Activated CD4-positive, alpha-beta T cell treated with anti-CD3 and anti-CD28 coated beads for 36 hours (primary cell): ENCODE data around the gene AGPAT3. TPM values are rescaled to one million over a fixed set of nuclear protein-coding genes. Genes with fewer than 3 reads are reported as not detected.
A peak's percentile ranks its signal among the peaks of the same experiment; 100 is the strongest.

Source experiments
- ATAC-seq: fragments of 200-7000 bp; cut with Tn5 transposase; one replicate; pipeline ENCODE4 v1.10.0; 2021; ENCODE audit warnings: mild to moderate bottlenecking, moderate library complexity
- CTCF ChIA-PET: fragments of 350-600 bp; sonication (Branson Sonifier 250); formaldehyde crosslinking; loops from one replicate; lab custom pipeline; 2021; ENCODE audit warnings: antibody characterized with exemption; lab: Charles Lee
- POLR2A ChIA-PET: fragments of 350-600 bp; sonication (Branson Sonifier 250); formaldehyde crosslinking; loops from one replicate; lab custom pipeline; 2021; ENCODE audit warnings: antibody characterized with exemption, inconsistent platforms; lab: Charles Lee
- DNase-seq: peaks from one replicate; pipeline ENCODE4 v3.0.0-alpha.2; 2020
- H3K27ac Mint-ChIP-seq: one replicate; pipeline ENCODE4 v1.8.0; 2021; ENCODE audit warnings: mixed read lengths
- H3K27me3 Mint-ChIP-seq: one replicate; pipeline ENCODE4 v1.8.0; 2021; ENCODE audit warnings: mixed read lengths
- H3K36me3 Mint-ChIP-seq: one replicate; pipeline ENCODE4 v1.8.0; 2021; ENCODE audit warnings: low read depth, mixed read lengths
- H3K4me1 Mint-ChIP-seq: one replicate; pipeline ENCODE4 v1.8.0; 2021; ENCODE audit warnings: mixed read lengths
- H3K4me3 Mint-ChIP-seq: one replicate; pipeline ENCODE4 v1.8.0; 2021; ENCODE audit warnings: mild to moderate bottlenecking, moderate library complexity, mixed read lengths
- H3K9me3 Mint-ChIP-seq: one replicate; pipeline ENCODE4 v1.8.0; 2021; ENCODE audit warnings: low read depth, mixed read lengths
- intact Hi-C, 2 experiments: fragments of 100-400 bp; cut with DNase I in 1 of 2; cut with micrococcal nuclease in 1 of 2; formaldehyde crosslinking; loops; one replicate each; pipeline versions ENCODE4 v1.14.2 to v1.15.1; 2022 to 2024; cut with DNase I, micrococcal nuclease
- total RNA-seq, 2 experiments: library from RNA; stranded (reverse); gene quantifications; one replicate each; pipeline ENCODE4 v1.2.3, GENCODE V29; 2021

The AGPAT3 gene
- total RNA-seq, 2 experiments from 2014 or later = 73.5 to 90.7 TPM

DNA sequence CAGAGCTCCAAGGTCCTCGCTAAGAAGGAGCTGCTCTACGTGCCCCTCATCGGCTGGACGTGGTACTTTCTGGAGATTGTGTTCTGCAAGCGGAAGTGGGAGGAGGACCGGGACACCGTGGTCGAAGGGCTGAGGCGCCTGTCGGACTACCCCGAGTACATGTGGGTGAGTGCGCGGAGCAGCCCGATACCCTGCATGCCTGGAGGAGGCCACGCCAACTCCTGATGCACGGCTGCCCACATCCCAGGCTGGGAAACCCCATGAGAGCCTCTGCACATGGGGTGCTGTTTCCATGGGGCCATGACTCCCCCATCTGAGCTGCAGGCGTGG lies 104.1 kb downstream of the AGPAT3 start:
- Mint-ChIP-seq H3K9me3 (no peaks in the 10 kb centered on the region), H3K36me3 (peaks cover 26% of the 10 kb centered on the region), H3K4me1 (no peaks in the 10 kb centered on the region), H3K4me3 (no peak overlapping the region), H3K27ac (no peak overlapping the region), H3K27me3 (no peaks in the 10 kb centered on the region)
- ChIA-PET POLR2A (no interaction called here), CTCF (interaction anchor here (0.9 kb wide), 1 partner anchor 12 kb away, joined by 4 read pairs; no protein-coding TSS in a partner anchor)
- ATAC-seq (no peak), DNase-seq (no peak)
- intact Hi-C loops = no loop called here

DNA sequence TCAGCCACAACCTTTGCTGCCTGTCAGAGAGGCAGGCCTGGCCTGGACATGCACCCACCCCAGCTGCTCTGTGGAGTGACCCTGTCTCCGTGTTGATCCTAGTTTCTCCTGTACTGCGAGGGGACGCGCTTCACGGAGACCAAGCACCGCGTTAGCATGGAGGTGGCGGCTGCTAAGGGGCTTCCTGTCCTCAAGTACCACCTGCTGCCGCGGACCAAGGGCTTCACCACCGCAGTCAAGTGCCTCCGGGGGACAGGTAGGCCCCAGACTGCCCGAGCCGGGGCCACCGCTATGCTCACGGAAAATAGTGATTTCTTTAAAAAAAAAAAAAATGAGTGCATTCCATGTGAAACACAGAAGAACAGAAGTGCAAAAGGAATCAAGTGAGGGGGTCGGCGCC lies 105.5 kb downstream of the AGPAT3 start:
- Mint-ChIP-seq H3K9me3 (no peaks in the 10 kb centered on the region), H3K4me3 (no peak overlapping the region)
- intact Hi-C loops = no loop called here

GRCh38 chr21:43971201-43971991 lies 106.4 kb downstream of the AGPAT3 start:
- Mint-ChIP-seq H3K9me3 (no peaks in the 10 kb centered on the region), H3K36me3 (peaks cover 28% of the 10 kb centered on the region), H3K4me3 (no peak overlapping the region), H3K27me3 (no peaks in the 10 kb centered on the region), H3K4me1 (peaks cover 9% of the 10 kb centered on the region), H3K27ac (no peak overlapping the region)
- DNase-seq (no peak), ATAC-seq (no peak)
- intact Hi-C loops = no loop called here
- CTCF ChIA-PET = no interaction called here
- POLR2A ChIA-PET = no interaction called here

More for the DNA sequence above, 105.5 kb downstream of the AGPAT3 start:
- DNase-seq (no peak), ATAC-seq (no peak)
- Mint-ChIP-seq H3K27me3 (no peaks in the 10 kb centered on the region), H3K36me3 (peaks cover 26% of the 10 kb centered on the region), H3K27ac (no peak overlapping the region), H3K4me1 (peaks cover 8% of the 10 kb centered on the region)
- POLR2A ChIA-PET = no interaction called here
- CTCF ChIA-PET = interaction anchor here (0.6 kb wide), 1 partner anchor 14 kb away, joined by 3 read pairs; no protein-coding TSS in a partner anchor

- Mint-ChIP-seq H3K27ac (no peak overlapping the region), H3K9me3 (no peaks in the 10 kb centered on the region), H3K4me1 (peaks cover 9% of the 10 kb centered on the region), H3K36me3 (peaks cover 28% of the 10 kb centered on the region), H3K27me3 (no peaks in the 10 kb centered on the region), H3K4me3 (no peak overlapping the region)
- CTCF ChIA-PET = no interaction called here
- POLR2A ChIA-PET = no interaction called here
- DNase-seq = no peak
- ATAC-seq = no peak
- intact Hi-C loops = no loop called here
Observed at GRCh38 chr21:43971992-43972255, 106.9 kb downstream of the AGPAT3 start.

GRCh38 chr21:43972850-43973633 lies 108.0 kb downstream of the AGPAT3 start:
- H3K27ac Mint-ChIP-seq = no peak overlapping the region
- H3K4me3 Mint-ChIP-seq = no peak overlapping the region
- DNase-seq (no peak), ATAC-seq (no peak)
- POLR2A ChIA-PET = no interaction called here
- H3K9me3 Mint-ChIP-seq = no peaks in the 10 kb centered on the region
- peaks cover 28% of the 10 kb centered on the region for H3K36me3 Mint-ChIP-seq
- intact Hi-C loops = no loop called here
- CTCF ChIA-PET = interaction anchor here (0.9 to 1.2 kb wide), 2 partner anchors 80 to 93 kb away, joined by 3 read pairs; no protein-coding TSS in a partner anchor
- H3K27me3 Mint-ChIP-seq = no peaks in the 10 kb centered on the region
- H3K4me1 Mint-ChIP-seq = peaks cover 9% of the 10 kb centered on the region

GRCh38 chr21:43973634-43973955 lies 108.6 kb downstream of the AGPAT3 start:
- Mint-ChIP-seq H3K4me1 (peaks cover 9% of the 10 kb centered on the region), H3K9me3 (no peaks in the 10 kb centered on the region), H3K27me3 (no peaks in the 10 kb centered on the region), H3K27ac (no peak overlapping the region), H3K36me3 (peaks cover 30% of the 10 kb centered on the region), H3K4me3 (no peak overlapping the region)
- intact Hi-C loops = no loop called here
- ChIA-PET POLR2A (no interaction called here), CTCF (interaction anchor here (1.2 kb wide), 1 partner anchor 94 kb away, joined by 3 read pairs; no protein-coding TSS in a partner anchor)
- DNase-seq (no peak), ATAC-seq (no peak)

- POLR2A ChIA-PET = interaction anchor here (0.7 kb wide), 1 partner anchor 165 kb away, joined by 3 read pairs; no protein-coding TSS in a partner anchor
- Mint-ChIP-seq H3K4me3 (no peak overlapping the region), H3K9me3 (no peaks in the 10 kb centered on the region), H3K27me3 (no peaks in the 10 kb centered on the region), H3K4me1 (peaks cover 9% of the 10 kb centered on the region), H3K27ac (peak overlapping the region; percentile 86), H3K36me3 (peaks cover 30% of the 10 kb centered on the region)
- ATAC-seq = peak; percentile 16
- CTCF ChIA-PET = interaction anchor here (0.5 to 2.6 kb wide), 17 partner anchors 10 to 191 kb away, joined by 3 to 22 read pairs (median 3); partner anchors contain the start of gene TRAPPC10
- intact Hi-C loops = loop anchor here (1.0 to 5.0 kb wide), 5 partner anchors 36 to 165 kb away; partner anchors contain the start of gene AGPAT3 (in 1 of the 2)
- no peak for DNase-seq
Observed at GRCh38 chr21:43974791-43975468, 109.9 kb downstream of the AGPAT3 start.

DNA sequence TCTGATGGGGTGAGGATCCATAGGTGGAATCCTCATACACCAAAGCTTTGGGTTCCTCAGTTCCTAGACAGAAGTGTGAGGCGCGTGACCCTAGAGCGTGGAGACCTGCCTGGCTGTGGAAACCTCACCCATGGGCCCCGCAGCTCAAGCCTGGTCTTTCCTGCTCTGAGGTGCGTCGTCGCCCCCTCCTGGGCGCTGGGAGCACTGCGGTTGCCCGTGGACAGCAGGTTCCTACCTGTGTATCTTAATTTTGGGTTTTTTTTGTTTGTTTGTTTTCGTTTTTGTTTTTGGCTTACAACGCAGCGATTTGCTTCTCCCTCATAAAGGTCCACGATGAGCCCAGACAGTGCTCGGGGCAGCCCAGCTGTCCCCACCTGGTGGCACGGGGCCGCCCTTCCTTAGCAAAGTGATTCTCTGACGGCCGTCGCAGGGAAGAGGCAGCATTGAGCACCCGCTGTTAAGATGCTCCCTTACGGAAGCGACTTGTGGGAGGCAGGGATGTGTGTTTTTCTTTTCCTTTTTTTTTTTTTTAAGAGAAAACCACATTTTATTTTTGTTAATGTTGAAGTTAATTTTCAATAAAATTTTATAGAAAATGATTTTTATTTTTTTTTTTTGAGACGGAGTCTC lies 110.6 kb downstream of the AGPAT3 start:
- peaks cover 9% of the 10 kb centered on the region for H3K4me1 Mint-ChIP-seq
- ATAC-seq (peak; percentile 94), DNase-seq (peak; percentile 92)
- CTCF ChIA-PET = interaction anchor here (0.5 to 2.6 kb wide), 17 partner anchors 9 to 192 kb away, joined by 3 to 22 read pairs (median 3); partner anchors contain the start of gene TRAPPC10
- intact Hi-C loops = loop anchor here (1.0 to 5.0 kb wide), 5 partner anchors 36 to 165 kb away; partner anchors contain the start of gene AGPAT3 (in 1 of the 2)
- POLR2A ChIA-PET = interaction anchor here (0.7 kb wide), 1 partner anchor 165 kb away, joined by 3 read pairs; no protein-coding TSS in a partner anchor
- no peaks in the 10 kb centered on the region for H3K27me3 Mint-ChIP-seq
- H3K4me3 Mint-ChIP-seq = no peak overlapping the region
- H3K9me3 Mint-ChIP-seq = no peaks in the 10 kb centered on the region
- peak overlapping the region; percentile 86 for H3K27ac Mint-ChIP-seq
- H3K36me3 Mint-ChIP-seq = peaks cover 25% of the 10 kb centered on the region

DNA sequence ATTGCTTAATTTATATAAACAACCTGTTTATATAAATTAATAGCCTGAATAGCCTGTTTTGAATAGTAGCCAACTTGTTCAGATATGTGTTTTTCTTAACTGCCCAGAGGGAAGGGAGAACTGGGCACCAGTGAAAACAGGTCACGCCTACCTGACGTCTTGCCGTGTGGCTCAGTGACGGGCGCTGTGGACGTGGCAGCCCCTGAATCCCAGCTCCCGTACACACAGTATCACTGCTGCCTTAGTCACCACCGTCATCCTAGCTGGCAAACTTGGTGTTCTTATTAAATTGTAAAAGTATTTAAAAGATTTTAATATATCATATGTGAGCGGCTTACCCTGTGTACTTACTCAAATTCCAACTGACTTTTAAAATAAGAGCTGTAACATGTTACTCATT lies 111.6 kb downstream of the AGPAT3 start:
- H3K4me3 Mint-ChIP-seq = no peak overlapping the region
- no peaks in the 10 kb centered on the region for H3K9me3 Mint-ChIP-seq
- CTCF ChIA-PET = interaction anchor here (0.6 to 2.6 kb wide), 4 partner anchors 38 to 165 kb away, joined by 3 to 22 read pairs (median 4); no protein-coding TSS in a partner anchor
- ATAC-seq = no peak
- H3K27me3 Mint-ChIP-seq = no peaks in the 10 kb centered on the region
- H3K36me3 Mint-ChIP-seq = peaks cover 17% of the 10 kb centered on the region
- H3K27ac Mint-ChIP-seq = no peak overlapping the region
- POLR2A ChIA-PET = no interaction called here
- peaks cover 9% of the 10 kb centered on the region for H3K4me1 Mint-ChIP-seq
- intact Hi-C loops = loop anchor here in 1 of 2 experiments (5.0 kb wide), 2 partner anchors 61 to 109 kb away; partner anchors contain the start of gene AGPAT3
- DNase-seq = no peak

GRCh38 chr21:43978060-43978459 lies 113.0 kb downstream of the AGPAT3 start:
- Mint-ChIP-seq H3K9me3 (no peaks in the 10 kb centered on the region), H3K36me3 (peaks cover 18% of the 10 kb centered on the region), H3K27ac (no peak overlapping the region), H3K4me1 (peaks cover 11% of the 10 kb centered on the region), H3K4me3 (no peak overlapping the region), H3K27me3 (no peaks in the 10 kb centered on the region)
- intact Hi-C loops = loop anchor here in 1 of 2 experiments (5.0 kb wide), 2 partner anchors 59 to 111 kb away; partner anchors contain the start of gene AGPAT3
- POLR2A ChIA-PET = no interaction called here
- no peak for ATAC-seq
- no peak for DNase-seq
- CTCF ChIA-PET = interaction anchor here (0.7 kb wide), 1 partner anchor 169 kb away, joined by 3 read pairs; no protein-coding TSS in a partner anchor
